ENCODE results near the gene TNFRSF12A. TPM values are rescaled to one million over a fixed set of nuclear protein-coding genes. Genes with fewer than 3 reads are reported as not detected.

The TNFRSF12A gene
- total RNA-seq, 1 donor from 2014 or later: 71.3 TPM

DNA sequence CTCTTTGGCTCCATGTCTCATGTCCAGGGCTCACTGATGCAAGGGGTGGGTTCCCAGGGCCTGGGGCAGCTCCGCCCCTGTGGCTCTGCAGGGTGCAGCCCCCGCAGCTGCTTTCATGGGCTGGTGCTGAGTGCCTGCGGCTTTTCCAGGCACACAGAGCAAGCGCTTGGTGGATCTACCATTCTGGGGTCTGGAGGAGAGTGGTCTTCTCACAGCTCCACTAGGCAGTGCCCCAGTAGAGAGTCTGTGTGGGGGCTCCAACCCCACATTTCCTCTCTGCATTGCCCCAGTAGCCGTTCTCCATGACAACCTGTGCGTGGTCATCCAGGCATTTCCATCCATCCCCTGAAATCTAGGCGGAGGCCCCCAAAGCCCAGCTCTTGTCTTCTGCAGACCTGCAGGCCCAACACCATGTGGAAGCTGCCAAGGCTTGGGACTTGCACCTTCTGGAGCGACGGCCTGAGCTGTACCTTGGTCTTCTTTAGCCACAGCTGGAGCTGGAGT is 50.5 kb downstream of the TNFRSF12A start:
- Mint-ChIP-seq H3K27ac (ENCODE audit: unreplicated experiment) (no peak overlapping the region), H3K9me3 (ENCODE audit: unreplicated experiment) (no peaks in the 10 kb centered on the region), H3K4me3 (ENCODE audit: unreplicated experiment) (no peak overlapping the region), H3K4me1 (ENCODE audit: unreplicated experiment) (peaks cover 1% of the 10 kb centered on the region), H3K27me3 (ENCODE audit: unreplicated experiment) (peaks cover 26% of the 10 kb centered on the region), H3K36me3 (ENCODE audit: unreplicated experiment) (peaks cover 2% of the 10 kb centered on the region)
- DNase-seq (ENCODE audit: extremely low spot score, unreplicated experiment): no peak
- TF ChIP-seq, protein P1, sequence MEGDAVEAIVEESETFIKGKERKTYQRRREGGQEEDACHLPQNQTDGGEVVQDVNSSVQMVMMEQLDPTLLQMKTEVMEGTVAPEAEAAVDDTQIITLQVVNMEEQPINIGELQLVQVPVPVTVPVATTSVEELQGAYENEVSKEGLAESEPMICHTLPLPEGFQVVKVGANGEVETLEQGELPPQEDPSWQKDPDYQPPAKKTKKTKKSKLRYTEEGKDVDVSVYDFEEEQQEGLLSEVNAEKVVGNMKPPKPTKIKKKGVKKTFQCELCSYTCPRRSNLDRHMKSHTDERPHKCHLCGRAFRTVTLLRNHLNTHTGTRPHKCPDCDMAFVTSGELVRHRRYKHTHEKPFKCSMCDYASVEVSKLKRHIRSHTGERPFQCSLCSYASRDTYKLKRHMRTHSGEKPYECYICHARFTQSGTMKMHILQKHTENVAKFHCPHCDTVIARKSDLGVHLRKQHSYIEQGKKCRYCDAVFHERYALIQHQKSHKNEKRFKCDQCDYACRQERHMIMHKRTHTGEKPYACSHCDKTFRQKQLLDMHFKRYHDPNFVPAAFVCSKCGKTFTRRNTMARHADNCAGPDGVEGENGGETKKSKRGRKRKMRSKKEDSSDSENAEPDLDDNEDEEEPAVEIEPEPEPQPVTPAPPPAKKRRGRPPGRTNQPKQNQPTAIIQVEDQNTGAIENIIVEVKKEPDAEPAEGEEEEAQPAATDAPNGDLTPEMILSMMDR (IDR thresholded peaks at IDR 0.05): no peak

DNA sequence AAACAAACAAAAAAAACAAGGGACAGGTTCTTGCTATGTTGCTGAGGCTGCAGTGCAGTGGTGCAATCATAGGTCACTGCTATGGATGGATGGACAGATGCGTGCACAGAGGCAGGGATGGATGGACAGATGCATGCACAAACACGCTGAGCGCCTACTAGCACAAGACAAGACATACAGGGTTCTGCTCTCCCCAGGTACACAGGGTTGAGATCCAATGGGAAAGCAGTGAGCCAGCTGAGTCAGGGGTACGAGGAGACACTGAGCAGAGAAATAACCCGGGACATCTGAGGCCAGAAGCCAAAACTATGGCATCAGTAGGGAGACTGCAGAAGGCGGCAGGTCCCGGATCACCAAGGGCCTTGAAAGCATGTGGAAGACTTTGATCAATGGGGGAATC is 51.5 kb downstream of the TNFRSF12A start:
- DNase-seq (ENCODE audit: extremely low spot score, unreplicated experiment): no peak
- Mint-ChIP-seq H3K4me1 (ENCODE audit: unreplicated experiment) (no peaks in the 10 kb centered on the region), H3K27ac (ENCODE audit: unreplicated experiment) (no peak overlapping the region), H3K4me3 (ENCODE audit: unreplicated experiment) (no peak overlapping the region), H3K9me3 (ENCODE audit: unreplicated experiment) (no peaks in the 10 kb centered on the region), H3K27me3 (ENCODE audit: unreplicated experiment) (peaks cover 33% of the 10 kb centered on the region), H3K36me3 (ENCODE audit: unreplicated experiment) (peaks cover 2% of the 10 kb centered on the region)
- TF ChIP-seq, protein P1 (IDR thresholded peaks at IDR 0.05): no peak

Other genes starting within 250 kb of the TNFRSF12A start
- 264 and 287 TPM in 2 replicates for gene ELOB, start 243.1 kb upstream of the TNFRSF12A start, total RNA-seq
- not detected in 2 replicates for gene PRSS33, start 232.8 kb upstream of the TNFRSF12A start, total RNA-seq
- not detected in 2 replicates for gene PRSS41, start 221.9 kb upstream of the TNFRSF12A start, total RNA-seq
- gene PRSS21, start 203.1 kb upstream of the TNFRSF12A start, total RNA-seq: not detected in 2 replicates
- gene ZG16B, start 190.1 kb upstream of the TNFRSF12A start, total RNA-seq: not detected in 2 replicates
- gene PRSS22, start 162.2 kb upstream of the TNFRSF12A start, total RNA-seq: not detected in 2 replicates
- gene FLYWCH2, start 137.2 kb upstream of the TNFRSF12A start, total RNA-seq: 49.6 and 54.0 TPM in 2 replicates
- 38.9 and 46.4 TPM in 2 replicates for gene FLYWCH1, start 108.4 kb upstream of the TNFRSF12A start, total RNA-seq
- not detected in 2 replicates for gene KREMEN2, start 56.1 kb upstream of the TNFRSF12A start, total RNA-seq
- 8.4 and 11.9 TPM in 2 replicates for gene PAQR4, start 51.0 kb upstream of the TNFRSF12A start, total RNA-seq
- gene PKMYT1, start 39.9 kb upstream of the TNFRSF12A start, total RNA-seq: 10.4 and 14.0 TPM in 2 replicates
- not detected in 2 replicates for gene CLDN9, start 7.4 kb upstream of the TNFRSF12A start, total RNA-seq
- gene CLDN6, start 2.2 kb upstream of the TNFRSF12A start, total RNA-seq: 0.32 TPM in 1 of 2 replicates, not detected in the other
- 133 and 139 TPM in 2 replicates for gene HCFC1R1, start 3.6 kb downstream of the TNFRSF12A start, total RNA-seq
- 36.6 and 40.1 TPM in 2 replicates for gene THOC6, start 3.7 kb downstream of the TNFRSF12A start, total RNA-seq
- not detected in 2 replicates for gene BICDL2, start 16.6 kb downstream of the TNFRSF12A start, total RNA-seq
- gene MMP25, start 26.2 kb downstream of the TNFRSF12A start, total RNA-seq: 3.0 and 3.6 TPM in 2 replicates
- 8.8 and 13.2 TPM in 2 replicates for gene IL32, start 45.3 kb downstream of the TNFRSF12A start, total RNA-seq
- not detected in 2 replicates for gene ZSCAN10, start 78.9 kb downstream of the TNFRSF12A start, total RNA-seq
- gene ZNF205, start 92.2 kb downstream of the TNFRSF12A start, total RNA-seq: 14.8 and 15.9 TPM in 2 replicates
- 13.4 and 14.3 TPM in 2 replicates for gene ZNF213, start 114.7 kb downstream of the TNFRSF12A start, total RNA-seq
- gene OR1F1, start 167.8 kb downstream of the TNFRSF12A start, total RNA-seq: not detected in 2 replicates
- gene ZNF200, start 214.8 kb downstream of the TNFRSF12A start, total RNA-seq: 9.0 and 9.1 TPM in 2 replicates
- not detected in 2 replicates for gene MEFV, start 236.3 kb downstream of the TNFRSF12A start, total RNA-seq